T-helper 17 cell (primary cell): ENCODE data around the gene SLC13A1. TPM values are rescaled to one million over a fixed set of nuclear protein-coding genes. Genes with fewer than 3 reads are reported as not detected.
"Not testable (repeated sequence)": the region's sequence is repeated elsewhere in the genome, so short reads cannot be mapped to it uniquely, and the experiment has no call there.

Experiments used
- ATAC-seq: fragments of 150-1000 bp; cut with Tn5 transposase; 2 replicates; pipeline ENCODE4 v1.10.0; 2021; ENCODE audit warnings: mild to moderate bottlenecking, moderate library complexity
- DNase-seq, 3 donors: peaks; one replicate each; pipeline versions ENCODE4 v3.0.0 to v3.0.0-alpha.2; 2020 to 2021
- H3K9me3 ChIP-seq: one replicate; pipeline ENCODE4 v1.7.0; 2013; ENCODE audit warnings: low read length, mild to moderate bottlenecking; ENCODE audit not compliant: control insufficient read depth, poor library complexity, severe bottlenecking
- H3K27ac Mint-ChIP-seq: one replicate; pipeline ENCODE4 v1.8.0; 2022; ENCODE audit warnings: mild to moderate bottlenecking, moderate library complexity, mixed read lengths
- H3K27me3 Mint-ChIP-seq: one replicate; pipeline ENCODE4 v1.8.0; 2022; ENCODE audit warnings: mixed read lengths
- H3K36me3 Mint-ChIP-seq: one replicate; pipeline ENCODE4 v1.8.0; 2022; ENCODE audit warnings: low read depth, mixed read lengths
- H3K4me1 Mint-ChIP-seq: one replicate; pipeline ENCODE4 v1.8.0; 2022; ENCODE audit warnings: mild to moderate bottlenecking, mixed read lengths
- H3K4me3 Mint-ChIP-seq: one replicate; pipeline ENCODE4 v1.8.0; 2022; ENCODE audit warnings: mild to moderate bottlenecking, moderate library complexity, mixed read lengths
- total RNA-seq, 4 donors: library from RNA in 2 of 4; stranded (reverse) in 2 of 4; gene quantifications; one replicate each; pipeline ENCODE4 v1.2.3 and lab custom pipeline; 2022 to 2026

Gene SLC13A1, protein sequence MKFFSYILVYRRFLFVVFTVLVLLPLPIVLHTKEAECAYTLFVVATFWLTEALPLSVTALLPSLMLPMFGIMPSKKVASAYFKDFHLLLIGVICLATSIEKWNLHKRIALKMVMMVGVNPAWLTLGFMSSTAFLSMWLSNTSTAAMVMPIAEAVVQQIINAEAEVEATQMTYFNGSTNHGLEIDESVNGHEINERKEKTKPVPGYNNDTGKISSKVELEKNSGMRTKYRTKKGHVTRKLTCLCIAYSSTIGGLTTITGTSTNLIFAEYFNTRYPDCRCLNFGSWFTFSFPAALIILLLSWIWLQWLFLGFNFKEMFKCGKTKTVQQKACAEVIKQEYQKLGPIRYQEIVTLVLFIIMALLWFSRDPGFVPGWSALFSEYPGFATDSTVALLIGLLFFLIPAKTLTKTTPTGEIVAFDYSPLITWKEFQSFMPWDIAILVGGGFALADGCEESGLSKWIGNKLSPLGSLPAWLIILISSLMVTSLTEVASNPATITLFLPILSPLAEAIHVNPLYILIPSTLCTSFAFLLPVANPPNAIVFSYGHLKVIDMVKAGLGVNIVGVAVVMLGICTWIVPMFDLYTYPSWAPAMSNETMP
- total RNA-seq (not detected), total RNA-seq (lab: John Stamatoyannopoulos, UW) (0 reads per million in 2 donors)

DNA sequence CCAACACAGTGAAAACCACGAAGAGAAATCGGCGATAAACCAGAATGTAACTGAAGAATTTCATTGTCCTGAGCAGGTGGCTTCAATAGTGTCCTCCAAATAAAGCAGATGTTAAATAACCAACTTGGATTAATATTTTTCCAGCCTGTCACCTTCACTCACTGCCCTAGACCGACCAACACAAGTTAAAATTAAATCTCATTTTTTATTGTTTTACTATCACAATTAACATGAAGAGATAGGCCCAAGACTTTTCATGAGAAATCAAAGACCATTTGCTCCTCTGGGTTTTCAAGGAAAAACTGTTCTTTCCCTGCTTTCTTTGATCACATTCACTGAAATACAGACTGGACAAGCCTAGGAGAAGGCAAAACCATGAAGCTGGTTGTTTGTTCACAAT lies at the start of gene SLC13A1:
TSS of gene SLC13A1 (minus strand) at position 87 of the 400 bp plus-strand sequence. CDS start at position 64, 23 bp downstream.
- Mint-ChIP-seq H3K36me3 (no peaks in the 10 kb centered on the region), H3K27me3 (no peaks in the 10 kb centered on the region), H3K4me1 (no peaks in the 10 kb centered on the region), H3K4me3 (no peak within 1 kb of the TSS), H3K27ac (no peak within 1 kb of the TSS)
- no peaks in the 10 kb centered on the region for H3K9me3 ChIP-seq
- no peak for DNase-seq
- no peak for ATAC-seq

DNA sequence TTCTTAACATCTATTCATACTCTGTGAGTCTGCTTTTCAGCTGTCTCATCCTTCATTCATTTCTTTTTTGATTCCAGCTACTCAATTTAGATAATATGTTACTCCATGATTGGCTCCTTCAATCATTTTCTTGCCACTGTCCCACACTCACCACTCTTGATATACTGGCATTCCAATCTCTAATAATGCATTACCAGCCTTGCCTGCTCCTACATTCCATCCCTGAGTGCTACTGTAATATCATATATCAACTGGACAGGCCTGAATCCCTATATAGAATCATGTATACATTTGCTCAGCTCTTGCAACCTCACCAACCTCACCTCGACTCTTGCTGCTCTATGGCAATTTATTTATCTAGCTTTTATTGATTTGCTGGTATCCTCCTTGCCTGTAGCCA lies 45.0 kb upstream of the SLC13A1 start:
- Mint-ChIP-seq H3K27ac (no peak overlapping the region), H3K4me3 (no peak overlapping the region), H3K27me3 (no peaks in the 10 kb centered on the region), H3K36me3 (no peaks in the 10 kb centered on the region), H3K4me1 (no peaks in the 10 kb centered on the region)
- peaks cover 5% of the 10 kb centered on the region for H3K9me3 ChIP-seq
- ATAC-seq (no peak), DNase-seq (no peak)

DNA sequence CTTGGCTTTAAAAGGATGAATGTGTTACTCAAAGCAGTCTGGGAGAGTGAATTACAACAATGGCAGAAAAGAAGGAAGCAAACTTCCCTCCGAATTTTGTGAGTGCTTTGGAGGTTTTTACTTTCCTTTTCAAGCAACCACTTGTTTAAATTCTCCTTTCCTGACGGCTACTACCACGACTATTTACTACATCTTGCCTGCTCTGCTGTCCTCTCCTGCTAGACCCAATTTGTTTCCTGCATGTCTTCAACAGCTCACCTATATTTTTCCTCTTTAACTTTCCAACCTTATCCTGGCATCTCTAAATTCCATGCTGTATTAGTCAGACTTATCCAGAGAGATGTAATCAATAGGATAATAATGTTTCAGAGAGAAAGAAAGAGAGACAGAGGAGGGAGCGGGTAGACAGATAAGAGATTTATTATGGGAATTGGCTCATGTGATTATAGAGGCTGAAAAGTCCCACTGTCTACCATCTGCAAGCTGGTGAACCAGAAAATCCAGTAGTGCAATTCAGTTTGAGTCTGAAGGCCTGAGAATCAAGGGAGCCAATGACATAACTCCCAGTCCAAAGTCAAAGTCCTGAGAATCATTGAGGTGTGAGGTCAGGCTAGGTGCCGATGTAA lies 42.8 kb upstream of the SLC13A1 start:
- no peak for ATAC-seq
- H3K27me3 Mint-ChIP-seq, result no peaks in the 10 kb centered on the region
- H3K27ac Mint-ChIP-seq, result no peak overlapping the region
- no peak for DNase-seq
- H3K4me3 Mint-ChIP-seq, result no peak overlapping the region
- no peaks in the 10 kb centered on the region for H3K4me1 Mint-ChIP-seq
- peaks cover 5% of the 10 kb centered on the region for H3K9me3 ChIP-seq
- H3K36me3 Mint-ChIP-seq, result no peaks in the 10 kb centered on the region

DNA sequence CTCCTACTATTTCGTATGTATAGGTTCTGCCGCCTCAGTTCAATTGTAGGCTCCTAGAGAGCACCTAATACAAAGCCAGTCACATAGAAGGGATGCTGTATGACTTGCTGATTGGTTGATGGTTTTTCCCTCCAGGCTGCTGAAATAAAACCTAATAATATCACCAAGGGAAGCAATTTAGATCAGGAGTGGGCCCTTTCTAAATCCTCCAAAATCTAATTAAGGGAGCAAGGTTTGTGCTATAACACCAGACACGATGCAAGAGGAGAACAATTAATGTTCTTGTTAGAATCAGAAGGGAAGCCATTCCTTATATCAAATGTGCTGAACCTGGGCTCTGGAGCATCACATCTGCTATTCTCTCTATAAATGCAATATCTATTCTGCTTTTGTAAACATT lies 42.0 kb upstream of the SLC13A1 start:
- no peaks in the 10 kb centered on the region for H3K36me3 Mint-ChIP-seq
- H3K27ac Mint-ChIP-seq, result no peak overlapping the region
- no peaks in the 10 kb centered on the region for H3K27me3 Mint-ChIP-seq
- no peak overlapping the region for H3K4me3 Mint-ChIP-seq
- H3K4me1 Mint-ChIP-seq, result no peaks in the 10 kb centered on the region
- DNase-seq (no peak), ATAC-seq (no peak)
- peaks cover 5% of the 10 kb centered on the region for H3K9me3 ChIP-seq

DNA sequence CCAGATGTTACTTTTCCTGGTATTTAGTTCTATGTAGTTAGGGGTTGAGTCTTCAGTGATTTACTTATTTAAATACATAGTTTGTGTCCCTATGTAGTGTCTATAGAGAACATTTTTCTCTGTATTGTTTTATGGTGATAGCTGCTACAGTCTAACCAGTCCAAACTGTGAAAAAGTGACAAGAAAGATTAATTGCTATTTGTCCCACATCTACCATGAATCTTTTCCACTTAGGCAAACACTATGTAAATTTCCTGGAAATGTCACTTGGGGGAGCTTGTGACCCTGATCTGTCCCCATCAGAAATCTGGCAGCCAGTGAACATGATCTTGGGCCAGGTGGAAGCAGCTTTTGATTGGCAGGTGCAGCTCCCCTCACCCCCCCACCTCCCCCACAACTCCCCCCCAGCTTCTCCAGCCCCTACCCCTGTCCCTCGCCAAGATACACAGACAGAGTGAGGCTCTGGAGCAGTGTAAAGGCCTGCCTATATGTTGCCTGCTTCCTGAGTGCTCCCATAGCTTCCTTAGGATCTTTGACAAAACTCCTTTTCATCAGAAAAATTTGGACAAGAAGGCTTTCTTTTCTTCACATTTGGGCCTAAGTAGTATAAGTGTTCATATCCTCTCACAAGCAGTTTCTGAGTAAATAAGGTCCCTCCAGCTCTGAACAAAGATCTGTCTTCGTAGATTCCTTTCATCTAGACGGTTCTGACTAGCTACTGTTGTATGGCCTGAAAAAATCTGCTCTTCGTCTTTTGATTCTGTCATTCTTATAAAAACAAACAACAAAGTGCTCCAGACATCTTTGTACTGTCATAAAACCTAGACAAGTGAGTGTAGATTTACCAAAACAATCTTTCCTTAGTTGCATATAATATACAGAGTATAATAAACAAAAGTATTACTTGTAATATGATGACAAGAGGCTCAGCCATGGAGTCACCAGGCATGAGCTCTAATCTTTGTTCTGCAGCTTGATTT lies 31.5 kb upstream of the SLC13A1 start:
- H3K4me1 Mint-ChIP-seq, result no peaks in the 10 kb centered on the region
- no peaks in the 10 kb centered on the region for H3K36me3 Mint-ChIP-seq
- H3K4me3 Mint-ChIP-seq, result no peak overlapping the region
- DNase-seq (no peak), ATAC-seq (no peak)
- no peaks in the 10 kb centered on the region for H3K27me3 Mint-ChIP-seq
- H3K9me3 ChIP-seq, result no peaks in the 10 kb centered on the region
- H3K27ac Mint-ChIP-seq, result no peak overlapping the region

DNA sequence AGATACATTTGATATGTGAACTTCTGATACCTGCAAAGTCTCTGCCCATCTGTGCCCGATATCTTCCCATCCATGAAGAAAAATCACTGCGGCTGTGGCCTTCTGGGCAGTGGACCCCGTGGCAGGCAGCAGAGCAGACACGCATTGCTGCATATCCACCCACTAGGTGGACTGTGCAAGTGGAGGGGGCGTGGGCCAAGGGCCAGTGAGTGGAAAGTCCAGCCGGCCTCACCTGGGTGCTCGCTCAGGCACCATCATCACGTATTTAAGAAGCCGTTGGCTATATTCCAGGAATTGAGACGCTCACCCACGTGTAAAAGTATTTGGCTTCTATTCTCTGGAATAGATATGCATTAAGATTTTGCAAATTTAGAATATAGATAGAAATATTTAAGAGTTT lies 30.8 kb upstream of the SLC13A1 start:
- ATAC-seq, result no peak
- H3K4me3 Mint-ChIP-seq, result no peak overlapping the region

DNA sequence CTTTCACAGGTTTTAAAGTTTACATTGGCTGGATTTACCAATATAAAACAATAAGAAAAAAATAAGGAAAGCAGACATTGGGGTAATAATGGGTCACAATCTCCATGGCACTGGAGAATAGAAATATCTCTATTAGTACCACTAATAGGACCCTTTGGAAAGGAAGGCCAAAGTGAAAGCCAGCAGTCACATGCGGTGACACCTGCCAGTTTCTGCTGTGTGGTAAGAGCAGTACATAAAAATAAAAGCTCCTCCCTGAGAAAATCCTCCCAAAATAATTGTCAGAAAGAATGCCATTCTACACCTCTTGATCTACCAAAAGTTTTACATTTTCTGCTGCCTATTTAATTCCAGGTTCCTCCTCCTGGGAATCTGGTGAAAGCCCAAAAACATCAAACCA lies 30.4 kb upstream of the SLC13A1 start:
- Mint-ChIP-seq H3K27me3 (no peaks in the 10 kb centered on the region), H3K27ac (no peak overlapping the region), H3K36me3 (no peaks in the 10 kb centered on the region), H3K4me1 (no peaks in the 10 kb centered on the region), H3K4me3 (no peak overlapping the region)
- ATAC-seq (no peak), DNase-seq (no peak)
- H3K9me3 ChIP-seq, result no peaks in the 10 kb centered on the region

More for the DNA sequence above, 30.8 kb upstream of the SLC13A1 start:
- no peak overlapping the region for H3K27ac Mint-ChIP-seq
- H3K27me3 Mint-ChIP-seq, result no peaks in the 10 kb centered on the region
- no peaks in the 10 kb centered on the region for H3K36me3 Mint-ChIP-seq
- no peak for DNase-seq
- H3K4me1 Mint-ChIP-seq, result no peaks in the 10 kb centered on the region
- no peaks in the 10 kb centered on the region for H3K9me3 ChIP-seq

DNA sequence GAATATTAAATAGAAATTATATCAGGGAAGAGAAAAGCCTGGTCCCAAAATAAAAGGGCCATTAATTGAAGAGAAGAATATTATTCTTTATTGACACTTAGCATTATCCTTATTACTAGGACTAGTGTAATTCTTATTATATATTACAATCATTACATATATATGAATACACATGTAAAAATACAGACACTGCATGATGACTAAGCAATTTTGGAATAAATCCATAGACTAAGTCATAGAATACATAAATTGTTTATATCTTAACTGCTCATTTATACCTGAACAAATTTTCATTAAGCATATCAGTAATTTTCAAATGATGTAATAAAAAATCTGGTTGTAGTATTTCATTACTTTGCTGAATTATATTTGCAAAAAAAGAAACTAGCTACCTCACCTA lies 29.7 kb upstream of the SLC13A1 start:
- H3K27ac Mint-ChIP-seq, result no peak overlapping the region
- H3K4me1 Mint-ChIP-seq, result no peaks in the 10 kb centered on the region
- ATAC-seq (no peak), DNase-seq (no peak)
- H3K27me3 Mint-ChIP-seq, result no peaks in the 10 kb centered on the region
- H3K36me3 Mint-ChIP-seq, result no peaks in the 10 kb centered on the region
- H3K4me3 Mint-ChIP-seq, result no peak overlapping the region
- H3K9me3 ChIP-seq, result no peaks in the 10 kb centered on the region

DNA sequence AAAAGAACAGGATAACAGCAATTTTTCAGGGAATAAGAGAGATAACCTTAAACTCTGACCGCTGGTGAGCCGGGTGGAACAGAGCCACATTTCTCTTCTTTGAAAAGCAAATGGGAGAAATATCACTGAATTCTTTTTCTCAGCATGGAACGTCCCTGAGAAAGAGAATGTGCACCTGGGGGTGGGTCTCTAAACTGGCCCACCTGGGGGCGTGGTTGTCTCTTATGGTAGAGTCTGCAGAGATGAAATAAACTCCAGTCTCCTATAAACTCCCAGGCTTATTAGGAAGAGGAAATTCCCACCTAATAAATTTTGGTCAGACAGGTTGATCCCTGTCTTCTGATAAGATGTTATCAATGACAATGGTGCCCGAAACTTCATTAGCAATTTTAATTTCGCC lies 27.9 kb upstream of the SLC13A1 start:
- not testable (repeated sequence) for H3K4me1 Mint-ChIP-seq, H3K27me3 Mint-ChIP-seq, H3K9me3 ChIP-seq, H3K36me3 Mint-ChIP-seq, ATAC-seq, DNase-seq, H3K27ac Mint-ChIP-seq, H3K4me3 Mint-ChIP-seq

DNA sequence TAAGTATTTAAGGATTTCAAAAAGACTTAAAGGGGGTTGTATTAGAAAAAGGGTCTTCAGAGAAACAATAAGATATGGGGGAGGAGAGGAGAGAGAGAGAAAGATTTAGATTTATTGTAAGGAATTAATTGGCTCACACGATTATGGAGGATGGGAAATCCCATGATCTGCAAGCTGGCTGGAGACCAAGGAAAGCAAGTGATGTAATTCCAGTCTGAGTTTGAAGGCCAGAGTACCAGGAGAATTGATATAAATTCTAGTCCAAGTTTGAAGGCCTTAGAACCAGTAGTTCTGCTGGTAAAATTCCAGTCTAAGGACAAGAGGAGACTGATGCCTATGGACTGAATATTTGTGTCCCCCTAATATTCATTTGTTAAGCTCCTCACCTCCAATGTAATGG lies 20.6 kb upstream of the SLC13A1 start:
- DNase-seq (no peak), ATAC-seq (no peak)
- H3K9me3 ChIP-seq, result no peaks in the 10 kb centered on the region
- Mint-ChIP-seq H3K27ac (no peak overlapping the region), H3K27me3 (no peaks in the 10 kb centered on the region), H3K36me3 (no peaks in the 10 kb centered on the region), H3K4me3 (no peak overlapping the region), H3K4me1 (no peaks in the 10 kb centered on the region)

DNA sequence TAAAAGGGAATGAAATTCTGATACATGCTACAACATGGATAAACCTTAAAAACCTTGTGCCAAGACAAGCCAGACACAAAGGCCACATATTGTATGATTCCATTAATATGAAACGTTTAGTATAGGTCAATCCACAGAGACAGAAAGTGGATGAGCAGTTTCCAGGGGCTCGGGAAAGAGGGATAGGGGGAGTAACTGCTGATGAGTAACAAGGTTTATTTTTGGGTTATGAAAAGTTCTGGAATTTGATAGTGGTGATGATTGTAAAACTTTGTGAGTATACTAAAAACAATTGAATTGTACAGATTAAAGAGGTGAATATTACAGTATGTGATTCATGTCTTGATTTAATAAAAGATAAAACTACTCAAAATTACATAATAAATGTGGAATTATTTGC lies 19.1 kb upstream of the SLC13A1 start:
- no peak for DNase-seq
- H3K4me1 Mint-ChIP-seq, result no peaks in the 10 kb centered on the region
- no peak for ATAC-seq
- no peaks in the 10 kb centered on the region for H3K9me3 ChIP-seq
- no peaks in the 10 kb centered on the region for H3K27me3 Mint-ChIP-seq
- no peak overlapping the region for H3K27ac Mint-ChIP-seq
- no peak overlapping the region for H3K4me3 Mint-ChIP-seq
- no peaks in the 10 kb centered on the region for H3K36me3 Mint-ChIP-seq

DNA sequence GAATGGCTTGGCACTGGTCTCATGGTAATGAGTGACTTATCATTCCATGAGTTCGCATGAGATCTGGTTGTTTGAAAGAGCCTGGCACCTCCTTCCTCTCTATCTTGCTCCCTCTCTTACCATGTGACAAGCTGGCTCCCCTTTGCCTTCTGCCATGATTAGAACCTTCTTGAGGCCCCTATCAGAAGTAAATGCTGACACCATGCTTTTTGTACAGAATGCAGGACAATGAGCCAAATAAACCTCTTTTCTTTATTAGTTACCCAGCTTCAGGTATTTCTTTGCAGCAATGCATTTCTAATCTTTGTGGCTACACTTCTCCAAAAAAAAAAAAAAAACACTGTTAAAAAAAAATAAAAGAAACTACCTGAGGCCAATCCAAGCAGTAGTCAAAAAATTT lies 17.1 kb upstream of the SLC13A1 start:
- no peaks in the 10 kb centered on the region for H3K9me3 ChIP-seq
- no peak overlapping the region for H3K4me3 Mint-ChIP-seq
- H3K27me3 Mint-ChIP-seq, result no peaks in the 10 kb centered on the region
- no peaks in the 10 kb centered on the region for H3K4me1 Mint-ChIP-seq
- H3K27ac Mint-ChIP-seq, result no peak overlapping the region
- no peaks in the 10 kb centered on the region for H3K36me3 Mint-ChIP-seq
- DNase-seq (no peak), ATAC-seq (no peak)

DNA sequence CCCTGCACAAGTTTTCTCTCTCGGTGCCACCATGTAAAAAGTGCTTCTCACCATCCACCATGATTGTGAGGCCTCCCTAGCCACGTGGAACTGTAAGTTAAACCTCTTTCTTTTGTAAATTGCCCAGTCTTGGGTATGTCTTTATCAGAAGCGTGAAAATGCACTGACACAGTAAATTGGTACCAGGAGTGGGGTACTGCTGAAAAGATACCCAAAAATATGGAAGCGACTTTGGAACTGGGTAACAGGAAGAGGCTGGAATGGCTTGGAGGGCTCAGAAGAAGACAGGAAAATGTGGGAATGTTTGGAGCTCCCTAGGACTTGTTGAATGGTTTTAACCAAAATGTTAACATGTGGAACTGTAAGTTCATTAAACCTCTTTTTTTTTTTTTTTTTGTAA lies 15.6 kb upstream of the SLC13A1 start:
- Mint-ChIP-seq H3K27me3 (no peaks in the 10 kb centered on the region), H3K4me3 (no peak overlapping the region), H3K36me3 (no peaks in the 10 kb centered on the region), H3K27ac (no peak overlapping the region), H3K4me1 (no peaks in the 10 kb centered on the region)
- DNase-seq (no peak), ATAC-seq (no peak)
- no peaks in the 10 kb centered on the region for H3K9me3 ChIP-seq
